Lower lobe of right lung (tissue), 2 donors: Measurements from ENCODE around the gene GCN1. TPM values are rescaled to one million over a fixed set of nuclear protein-coding genes. Genes with fewer than 3 reads are reported as not detected.
A peak's percentile ranks its signal among the peaks of the same experiment; 100 is the strongest.
"Not testable (repeated sequence)": the region's sequence is repeated elsewhere in the genome, so short reads cannot be mapped to it uniquely, and the experiment has no call there.

Experiments
- ATAC-seq, 2 donors: fragments of 200-7000 bp; cut with Tn5 transposase; one replicate each; pipeline ENCODE4 v1.9.1; 2020 to 2022; ENCODE audit warnings: mild to moderate bottlenecking in 2 of 2, moderate library complexity in 2 of 2
- DNase-seq: peaks from one replicate; pipeline ENCODE4 v3.0.0-alpha.2; 2020
- H3K27ac ChIP-seq: fragments of 200-600 bp; one replicate; pipeline ENCODE4 v1.8.0; 2022
- H3K27me3 ChIP-seq: fragments of 200-600 bp; one replicate; pipeline ENCODE4 v1.8.0; 2022; ENCODE audit warnings: low read depth
- H3K36me3 ChIP-seq: fragments of 200-600 bp; one replicate; pipeline ENCODE4 v1.8.0; 2022; ENCODE audit warnings: mild to moderate bottlenecking
- H3K4me1 ChIP-seq: fragments of 200-600 bp; one replicate; pipeline ENCODE4 v1.8.0; 2022
- H3K4me3 ChIP-seq: fragments of 200-600 bp; one replicate; pipeline ENCODE4 v1.8.0; 2022; ENCODE audit warnings: mild to moderate bottlenecking
- H3K9me3 ChIP-seq: fragments of 200-600 bp; one replicate; pipeline ENCODE4 v1.8.0; 2022
- intact Hi-C: fragments of 100-400 bp; cut with DNase I; formaldehyde crosslinking; loops from one replicate; pipeline ENCODE4 v1.11.0; 2022
- total RNA-seq: library from RNA; stranded (reverse); fragmentation: NEBNext Ultra II Directional; extraction: Animal tissue kit (Norgen Biotek cat#: 25700); gene quantifications from one replicate; pipeline ENCODE4 v1.2.1, GENCODE V29; 2021
- TF ChIP-seq, protein P1 (sequence below): fragments of 200-600 bp; IDR thresholded peaks from one replicate; pipeline ENCODE4 v1.8.0; 2022; ENCODE audit warnings: antibody characterized with exemption, mild to moderate bottlenecking
- donor health status: DM: no; HTN: yes; CAD: no; lungs with severe emphysema.

The GCN1 gene
- total RNA-seq, 1 donor from 2014 or later = 73.6 TPM

DNA sequence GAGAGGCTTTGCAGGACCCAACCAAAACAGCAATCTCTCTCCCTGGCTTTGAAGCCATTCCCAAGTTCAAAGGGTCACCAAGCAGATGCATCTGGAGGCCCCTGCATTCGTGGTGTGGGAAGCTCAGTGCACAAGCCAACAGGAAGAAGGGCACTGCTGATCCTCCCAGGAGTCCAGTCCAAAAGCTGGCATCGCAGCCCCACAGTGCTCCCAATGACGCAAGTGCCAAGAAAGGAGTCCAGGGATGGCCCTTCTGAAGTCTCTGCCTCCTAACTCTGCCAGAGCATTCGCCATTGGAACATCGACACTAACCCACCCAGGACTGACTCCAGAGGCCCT is 45.9 kb upstream of the GCN1 start:
- Histone ChIP-seq H3K27ac (peak overlapping the region; percentile 69), H3K36me3 (peaks cover 8% of the 10 kb centered on the region), H3K4me3 (no peak overlapping the region), H3K27me3 (no peaks in the 10 kb centered on the region), H3K4me1 (peaks cover 96% of the 10 kb centered on the region), H3K9me3 (no peaks in the 10 kb centered on the region)
- TF ChIP-seq, protein P1, sequence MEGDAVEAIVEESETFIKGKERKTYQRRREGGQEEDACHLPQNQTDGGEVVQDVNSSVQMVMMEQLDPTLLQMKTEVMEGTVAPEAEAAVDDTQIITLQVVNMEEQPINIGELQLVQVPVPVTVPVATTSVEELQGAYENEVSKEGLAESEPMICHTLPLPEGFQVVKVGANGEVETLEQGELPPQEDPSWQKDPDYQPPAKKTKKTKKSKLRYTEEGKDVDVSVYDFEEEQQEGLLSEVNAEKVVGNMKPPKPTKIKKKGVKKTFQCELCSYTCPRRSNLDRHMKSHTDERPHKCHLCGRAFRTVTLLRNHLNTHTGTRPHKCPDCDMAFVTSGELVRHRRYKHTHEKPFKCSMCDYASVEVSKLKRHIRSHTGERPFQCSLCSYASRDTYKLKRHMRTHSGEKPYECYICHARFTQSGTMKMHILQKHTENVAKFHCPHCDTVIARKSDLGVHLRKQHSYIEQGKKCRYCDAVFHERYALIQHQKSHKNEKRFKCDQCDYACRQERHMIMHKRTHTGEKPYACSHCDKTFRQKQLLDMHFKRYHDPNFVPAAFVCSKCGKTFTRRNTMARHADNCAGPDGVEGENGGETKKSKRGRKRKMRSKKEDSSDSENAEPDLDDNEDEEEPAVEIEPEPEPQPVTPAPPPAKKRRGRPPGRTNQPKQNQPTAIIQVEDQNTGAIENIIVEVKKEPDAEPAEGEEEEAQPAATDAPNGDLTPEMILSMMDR = no peak
- DNase-seq (no peak), ATAC-seq (no peak)
- intact Hi-C loops = no loop called here

DNA sequence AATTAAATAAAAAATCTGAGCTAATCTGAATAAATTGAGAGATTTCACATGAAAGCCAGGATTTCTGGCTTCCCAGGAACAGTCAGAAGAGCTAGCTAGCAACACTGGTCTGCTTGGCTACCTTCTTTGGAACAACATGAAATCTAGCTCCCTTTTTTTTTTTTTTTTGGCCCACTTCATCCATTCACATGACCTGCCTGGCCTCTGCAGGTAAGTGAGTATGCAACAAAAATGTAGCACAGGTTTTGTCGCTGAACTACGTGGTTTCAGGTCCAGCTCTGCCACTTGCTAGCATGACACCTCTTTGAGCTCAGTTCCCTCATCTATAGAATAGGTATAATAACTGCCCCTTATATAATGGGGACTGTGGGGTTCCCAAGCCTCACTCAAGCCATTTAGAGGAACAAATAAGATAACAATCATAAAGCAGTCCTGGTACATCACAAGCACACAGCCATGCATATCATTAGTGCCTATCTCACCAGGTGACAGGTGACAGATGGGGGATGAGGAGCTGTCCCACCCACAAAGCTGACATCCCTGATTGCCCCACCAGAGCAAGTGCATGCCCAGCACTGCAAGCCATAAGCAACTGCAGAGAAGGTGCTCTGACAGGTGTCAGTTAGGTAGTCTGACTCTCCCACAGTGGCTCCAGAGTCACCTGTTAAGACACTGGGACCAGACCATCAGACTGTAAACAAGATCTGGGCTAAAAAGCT is 45.4 kb upstream of the GCN1 start:
- H3K27ac ChIP-seq = peak overlapping the region; percentile 88
- H3K4me1 ChIP-seq = peaks cover 96% of the 10 kb centered on the region
- no peaks in the 10 kb centered on the region for H3K27me3 ChIP-seq
- ATAC-seq (no peak), DNase-seq (no peak)
- no peak overlapping the region for H3K4me3 ChIP-seq
- H3K36me3 ChIP-seq = peaks cover 8% of the 10 kb centered on the region
- no peaks in the 10 kb centered on the region for H3K9me3 ChIP-seq
- TF ChIP-seq, protein P1 = no peak
- intact Hi-C loops = no loop called here

DNA sequence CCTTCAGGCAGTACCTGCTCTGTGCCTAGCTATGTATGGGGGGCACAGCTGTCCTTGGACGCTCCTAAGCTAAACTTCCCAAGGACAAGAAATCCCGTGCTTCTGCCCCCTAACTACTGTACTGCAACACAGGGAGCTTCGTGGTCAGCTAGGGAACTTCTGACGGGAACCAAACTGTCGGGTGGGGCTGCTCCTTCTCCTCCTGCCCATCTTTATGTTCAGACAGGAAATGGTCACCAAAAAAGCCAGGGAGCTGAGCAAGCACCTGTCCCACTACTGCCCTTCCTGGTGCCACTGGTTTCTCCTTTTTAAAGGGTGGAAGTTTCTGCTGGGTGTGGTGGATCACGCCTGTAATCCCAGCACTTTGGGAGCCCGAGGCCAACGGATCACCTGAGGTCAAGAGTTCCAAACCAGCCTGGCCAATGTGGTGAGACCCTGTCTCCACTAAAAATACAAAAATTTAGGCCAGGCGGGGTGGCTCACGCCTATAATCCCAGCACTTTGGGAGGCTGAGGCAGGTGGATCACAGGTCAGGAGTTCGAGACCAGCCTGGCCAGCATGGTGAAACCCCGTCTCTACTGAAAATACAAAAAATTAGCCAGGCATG is 44.4 kb upstream of the GCN1 start:
- H3K4me3 ChIP-seq = no peak overlapping the region
- no peak for ATAC-seq
- no peaks in the 10 kb centered on the region for H3K9me3 ChIP-seq
- H3K27ac ChIP-seq = peak overlapping the region; percentile 88
- intact Hi-C loops = no loop called here
- peaks cover 100% of the 10 kb centered on the region for H3K4me1 ChIP-seq
- no peak for DNase-seq
- no peaks in the 10 kb centered on the region for H3K27me3 ChIP-seq
- peaks cover 8% of the 10 kb centered on the region for H3K36me3 ChIP-seq
- TF ChIP-seq, protein P1 = no peak

DNA sequence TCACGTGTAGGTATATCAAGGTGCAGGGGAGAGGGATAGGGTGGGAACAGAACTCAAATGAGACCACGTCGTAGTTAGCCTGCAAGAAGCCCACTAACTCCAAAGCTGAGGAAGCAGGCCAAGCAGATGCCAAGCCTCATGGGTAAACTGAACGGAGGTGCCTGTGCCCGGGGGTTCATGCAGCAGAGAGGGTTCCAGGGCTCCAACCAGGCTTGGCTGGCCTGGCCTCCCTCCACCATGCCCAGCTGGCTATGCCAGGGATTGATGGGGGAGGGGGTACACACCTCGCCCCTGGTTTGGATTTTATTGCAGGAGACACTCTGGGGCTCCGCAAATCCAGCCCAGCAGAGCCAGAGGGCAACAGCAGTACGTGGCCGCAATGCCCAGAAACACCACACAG is 43.7 kb upstream of the GCN1 start:
- ATAC-seq (no peak), DNase-seq (no peak)
- H3K4me1 ChIP-seq = peaks cover 100% of the 10 kb centered on the region
- TF ChIP-seq, protein P1 = no peak
- intact Hi-C loops = no loop called here
- no peak overlapping the region for H3K4me3 ChIP-seq
- H3K9me3 ChIP-seq = no peaks in the 10 kb centered on the region
- peaks cover 8% of the 10 kb centered on the region for H3K36me3 ChIP-seq
- no peaks in the 10 kb centered on the region for H3K27me3 ChIP-seq
- peak overlapping the region; percentile 88 for H3K27ac ChIP-seq

DNA sequence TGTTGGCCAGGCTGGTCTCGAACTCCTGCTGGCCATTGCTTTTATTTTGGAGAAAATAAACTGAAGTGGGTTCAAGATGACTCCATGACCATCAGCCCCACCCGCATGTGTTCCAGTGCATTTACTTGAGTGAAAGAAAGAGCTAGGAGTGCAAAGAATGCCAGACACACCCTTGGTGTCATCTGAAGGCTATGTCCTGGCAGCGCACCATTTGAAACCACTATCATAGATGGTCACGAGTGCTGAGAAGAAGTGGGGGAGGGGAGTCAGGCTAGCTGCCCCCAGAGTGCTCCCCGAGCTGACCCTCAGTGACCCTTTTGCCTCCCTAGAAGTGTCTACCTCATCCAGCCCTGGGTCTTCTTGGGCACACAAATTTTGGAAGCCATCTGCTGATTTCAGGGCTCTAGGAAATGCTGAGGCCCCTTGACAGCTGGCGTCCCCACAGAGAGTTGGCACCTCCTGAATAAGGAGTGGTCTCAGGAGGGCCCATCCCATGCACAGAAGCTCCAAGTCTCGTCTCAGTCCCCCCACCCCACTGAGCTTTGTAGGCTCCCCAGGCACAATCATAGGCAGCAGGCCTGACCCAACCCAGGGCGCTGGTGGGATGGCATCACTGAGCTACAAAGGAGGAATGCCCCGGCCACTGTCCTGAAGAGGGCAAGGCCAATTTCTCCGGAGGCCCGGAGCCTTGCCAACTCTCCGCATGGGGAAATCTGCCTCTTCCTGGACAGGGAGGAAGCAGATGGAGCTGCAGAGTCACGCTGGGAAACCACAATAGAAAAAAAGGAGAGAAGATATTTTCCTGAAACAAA is 43.1 kb upstream of the GCN1 start:
- peaks cover 99% of the 10 kb centered on the region for H3K4me1 ChIP-seq
- H3K27me3 ChIP-seq = no peaks in the 10 kb centered on the region
- ATAC-seq (peak; percentile 23 to 31), DNase-seq (peak; percentile 73)
- TF ChIP-seq, protein P1 = no peak
- no peaks in the 10 kb centered on the region for H3K9me3 ChIP-seq
- peaks cover 8% of the 10 kb centered on the region for H3K36me3 ChIP-seq
- intact Hi-C loops = no loop called here
- no peak overlapping the region for H3K4me3 ChIP-seq
- H3K27ac ChIP-seq = peak overlapping the region; percentile 88

DNA sequence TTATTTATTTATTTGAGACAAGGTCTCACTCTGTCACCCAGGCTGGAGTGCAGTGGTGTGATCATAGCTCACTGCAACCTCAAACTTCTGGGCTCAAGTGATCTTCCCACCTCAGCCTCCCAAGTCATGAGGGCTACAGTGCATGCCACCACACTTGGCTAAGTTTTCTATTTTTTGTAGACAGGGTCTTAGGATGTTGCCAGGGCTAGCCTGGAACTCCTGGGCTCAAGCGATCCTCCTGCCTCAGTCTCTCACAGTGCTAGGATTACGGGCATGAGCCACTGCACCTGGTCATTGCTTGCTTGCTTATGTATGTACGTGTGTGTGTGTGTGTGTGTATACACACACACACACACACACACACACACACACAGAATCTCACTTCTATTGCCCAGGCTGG is 42.3 kb upstream of the GCN1 start:
- intact Hi-C loops = not testable (repeated sequence)

More for the DNA sequence above, 42.3 kb upstream of the GCN1 start:
- H3K4me3 ChIP-seq, H3K36me3 ChIP-seq, ATAC-seq, DNase-seq, H3K27me3 ChIP-seq, H3K9me3 ChIP-seq: not testable (repeated sequence)
- Histone ChIP-seq H3K27ac (peak overlapping the region; percentile 88), H3K4me1 (peaks cover 99% of the 10 kb centered on the region)
